ENCODE results near the gene SERPINE1. TPM values are rescaled to one million over a fixed set of nuclear protein-coding genes. Genes with fewer than 3 reads are reported as not detected.
A peak's percentile ranks its signal among the peaks of the same experiment; 100 is the strongest.

The SERPINE1 gene
- total and polyA plus RNA-seq, 4 donors: 12.4 to 436 (median 37.0) TPM

GRCh38 chr7:101115215-101115614 is 11.7 kb upstream of the SERPINE1 start:
- Histone ChIP-seq H3K27ac (ENCODE audit: low read depth in 1 of 2, low read length in 1 of 2) (peak overlapping the region in 1 of 2 donors; percentile 43), H3K9me3 (ENCODE audit: control insufficient read depth in 4 of 4, insufficient read depth in 3 of 4, low read length in 3 of 4) (no peaks in the 10 kb centered on the region), H3K4me3 (no peak overlapping the region), H3K4me1 (ENCODE audit: control insufficient read depth in 5 of 5, insufficient read depth in 5 of 5, low read length in 5 of 5) (peaks cover 0 to 12% (median 6%) of the 10 kb centered on the region in 5 donors), H3K36me3 (ENCODE audit: control insufficient read depth in 4 of 4, insufficient read depth in 4 of 4, low read length in 4 of 4) (no peaks in the 10 kb centered on the region), H3K9ac (ENCODE audit: insufficient read depth in 1 of 2, low read length in 2 of 2) (no peak overlapping the region), H3K27me3 (ENCODE audit: control insufficient read depth in 3 of 3, insufficient read depth in 3 of 3, low read length in 2 of 3) (no peaks in the 10 kb centered on the region)
- no peak for ATAC-seq (ENCODE audit: insufficient read depth, low FRiP score)
- DNase-seq: no peak
- 77 to 88% methylated on average over 3 of the region's 3 CpGs for WGBS, 2 donors
- TF ChIP-seq CTCF (IDR thresholded peaks at IDR 0.05; ENCODE audit: control extremely low read depth, extremely low read depth): no peak

- Histone ChIP-seq H3K4me1 (ENCODE audit: control insufficient read depth in 5 of 5, insufficient read depth in 5 of 5, low read length in 5 of 5) (peaks cover 0 to 15% (median 2%) of the 10 kb centered on the region in 5 donors), H3K9ac (ENCODE audit: insufficient read depth in 1 of 2, low read length in 2 of 2) (no peak overlapping the region), H3K27me3 (ENCODE audit: control insufficient read depth in 3 of 3, insufficient read depth in 3 of 3, low read length in 2 of 3) (no peaks in the 10 kb centered on the region), H3K36me3 (ENCODE audit: control insufficient read depth in 4 of 4, insufficient read depth in 4 of 4, low read length in 4 of 4) (no peaks in the 10 kb centered on the region), H3K4me3 (no peak overlapping the region), H3K27ac (ENCODE audit: low read depth in 1 of 2, low read length in 1 of 2) (peak overlapping the region; percentile 2 to 61), H3K9me3 (ENCODE audit: control insufficient read depth in 4 of 4, insufficient read depth in 3 of 4, low read length in 3 of 4) (no peaks in the 10 kb centered on the region)
- ATAC-seq (ENCODE audit: insufficient read depth, low FRiP score) (no peak), DNase-seq (no peak)
- WGBS, 2 donors: 69 to 81% methylated on average over 10 of the region's 10 CpGs
- TF ChIP-seq CTCF (IDR thresholded peaks at IDR 0.05; ENCODE audit: control extremely low read depth, extremely low read depth): no peak
Observed at GRCh38 chr7:101116898-101117297, 10.0 kb upstream of the SERPINE1 start.

GRCh38 chr7:101118856-101119255 is 8.0 kb upstream of the SERPINE1 start:
- no peak for ATAC-seq (ENCODE audit: insufficient read depth, low FRiP score)
- no peak overlapping the region for H3K27ac ChIP-seq (ENCODE audit: low read depth in 1 of 2, low read length in 1 of 2)
- no peaks in the 10 kb centered on the region for H3K27me3 ChIP-seq (ENCODE audit: control insufficient read depth in 3 of 3, insufficient read depth in 3 of 3, low read length in 2 of 3)
- DNase-seq: no peak
- no peak for TF ChIP-seq CTCF (IDR thresholded peaks at IDR 0.05; ENCODE audit: control extremely low read depth, extremely low read depth)
- no peak overlapping the region for H3K4me3 ChIP-seq
- H3K4me1 ChIP-seq (ENCODE audit: control insufficient read depth in 5 of 5, insufficient read depth in 5 of 5, low read length in 5 of 5): peaks cover 2 to 18% (median 4%) of the 10 kb centered on the region in 5 donors
- H3K9me3 ChIP-seq (ENCODE audit: control insufficient read depth in 4 of 4, insufficient read depth in 3 of 4, low read length in 3 of 4): no peaks in the 10 kb centered on the region
- 89 to 90% methylated on average over 3 of the region's 3 CpGs for WGBS, 2 donors
- no peaks in the 10 kb centered on the region for H3K36me3 ChIP-seq (ENCODE audit: control insufficient read depth in 4 of 4, insufficient read depth in 4 of 4, low read length in 4 of 4)
- no peak overlapping the region for H3K9ac ChIP-seq (ENCODE audit: insufficient read depth in 1 of 2, low read length in 2 of 2)

GRCh38 chr7:101119876-101120275 is 7.0 kb upstream of the SERPINE1 start:
- Histone ChIP-seq H3K4me3 (no peak overlapping the region), H3K9me3 (ENCODE audit: control insufficient read depth in 4 of 4, insufficient read depth in 3 of 4, low read length in 3 of 4) (no peaks in the 10 kb centered on the region), H3K9ac (ENCODE audit: insufficient read depth in 1 of 2, low read length in 2 of 2) (no peak overlapping the region), H3K36me3 (ENCODE audit: control insufficient read depth in 4 of 4, insufficient read depth in 4 of 4, low read length in 4 of 4) (no peaks in the 10 kb centered on the region), H3K27ac (ENCODE audit: low read depth in 1 of 2, low read length in 1 of 2) (no peak overlapping the region), H3K27me3 (ENCODE audit: control insufficient read depth in 3 of 3, insufficient read depth in 3 of 3, low read length in 2 of 3) (no peaks in the 10 kb centered on the region), H3K4me1 (ENCODE audit: control insufficient read depth in 5 of 5, insufficient read depth in 5 of 5, low read length in 5 of 5) (peaks cover 2 to 18% (median 4%) of the 10 kb centered on the region in 5 donors)
- ATAC-seq (ENCODE audit: insufficient read depth, low FRiP score): no peak
- WGBS, 2 donors: 55 to 60% methylated on average over 10 of the region's 10 CpGs
- no peak for DNase-seq
- TF ChIP-seq CTCF (IDR thresholded peaks at IDR 0.05; ENCODE audit: control extremely low read depth, extremely low read depth): no peak

Data from lung (tissue), 12 donors.